NCI-H2196 treated with DMSO at 0.1 percent for 48 hours (cell line): ENCODE results near the gene PCDH10.

ENCODE experiments used
- DNase-seq: peaks from one replicate; lab custom pipeline; 2025; ENCODE audit not compliant: unreplicated experiment; lab: John Stamatoyannopoulos, UW

Gene PCDH10

DNA sequence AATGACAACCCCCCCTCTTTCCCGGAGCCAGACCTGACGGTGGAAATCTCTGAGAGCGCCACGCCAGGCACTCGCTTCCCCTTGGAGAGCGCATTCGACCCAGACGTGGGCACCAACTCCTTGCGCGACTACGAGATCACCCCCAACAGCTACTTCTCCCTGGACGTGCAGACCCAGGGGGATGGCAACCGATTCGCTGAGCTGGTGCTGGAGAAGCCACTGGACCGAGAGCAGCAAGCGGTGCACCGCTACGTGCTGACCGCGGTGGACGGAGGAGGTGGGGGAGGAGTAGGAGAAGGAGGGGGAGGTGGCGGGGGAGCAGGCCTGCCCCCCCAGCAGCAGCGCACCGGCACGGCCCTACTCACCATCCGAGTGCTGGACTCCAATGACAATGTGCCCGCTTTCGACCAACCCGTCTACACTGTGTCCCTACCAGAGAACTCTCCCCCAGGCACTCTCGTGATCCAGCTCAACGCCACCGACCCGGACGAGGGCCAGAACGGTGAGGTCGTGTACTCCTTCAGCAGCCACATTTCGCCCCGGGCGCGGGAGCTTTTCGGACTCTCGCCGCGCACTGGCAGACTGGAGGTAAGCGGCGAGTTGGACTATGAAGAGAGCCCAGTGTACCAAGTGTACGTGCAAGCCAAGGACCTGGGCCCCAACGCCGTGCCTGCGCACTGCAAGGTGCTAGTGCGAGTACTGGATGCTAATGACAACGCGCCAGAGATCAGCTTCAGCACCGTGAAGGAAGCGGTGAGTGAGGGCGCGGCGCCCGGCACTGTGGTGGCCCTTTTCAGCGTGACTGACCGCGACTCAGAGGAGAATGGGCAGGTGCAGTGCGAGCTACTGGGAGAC is 1.6 kb downstream of the PCDH10 start:
- DNase-seq, result no peak

DNA sequence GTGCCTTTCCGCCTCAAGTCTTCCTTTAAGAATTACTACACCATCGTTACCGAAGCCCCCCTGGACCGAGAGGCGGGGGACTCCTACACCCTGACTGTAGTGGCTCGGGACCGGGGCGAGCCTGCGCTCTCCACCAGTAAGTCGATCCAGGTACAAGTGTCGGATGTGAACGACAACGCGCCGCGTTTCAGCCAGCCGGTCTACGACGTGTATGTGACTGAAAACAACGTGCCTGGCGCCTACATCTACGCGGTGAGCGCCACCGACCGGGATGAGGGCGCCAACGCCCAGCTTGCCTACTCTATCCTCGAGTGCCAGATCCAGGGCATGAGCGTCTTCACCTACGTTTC is 2.2 kb downstream of the PCDH10 start:
- DNase-seq, result no peak

DNA sequence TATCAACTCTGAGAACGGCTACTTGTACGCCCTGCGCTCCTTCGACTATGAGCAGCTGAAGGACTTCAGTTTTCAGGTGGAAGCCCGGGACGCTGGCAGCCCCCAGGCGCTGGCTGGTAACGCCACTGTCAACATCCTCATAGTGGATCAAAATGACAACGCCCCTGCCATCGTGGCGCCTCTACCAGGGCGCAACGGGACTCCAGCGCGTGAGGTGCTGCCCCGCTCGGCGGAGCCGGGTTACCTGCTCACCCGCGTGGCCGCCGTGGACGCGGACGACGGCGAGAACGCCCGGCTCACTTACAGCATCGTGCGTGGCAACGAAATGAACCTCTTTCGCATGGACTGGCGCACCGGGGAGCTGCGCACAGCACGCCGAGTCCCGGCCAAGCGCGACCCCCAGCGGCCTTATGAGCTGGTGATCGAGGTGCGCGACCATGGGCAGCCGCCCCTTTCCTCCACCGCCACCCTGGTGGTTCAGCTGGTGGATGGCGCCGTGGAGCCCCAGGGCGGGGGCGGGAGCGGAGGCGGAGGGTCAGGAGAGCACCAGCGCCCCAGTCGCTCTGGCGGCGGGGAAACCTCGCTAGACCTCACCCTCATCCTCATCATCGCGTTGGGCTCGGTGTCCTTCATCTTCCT is 2.7 kb downstream of the PCDH10 start:
- no peak for DNase-seq

DNA sequence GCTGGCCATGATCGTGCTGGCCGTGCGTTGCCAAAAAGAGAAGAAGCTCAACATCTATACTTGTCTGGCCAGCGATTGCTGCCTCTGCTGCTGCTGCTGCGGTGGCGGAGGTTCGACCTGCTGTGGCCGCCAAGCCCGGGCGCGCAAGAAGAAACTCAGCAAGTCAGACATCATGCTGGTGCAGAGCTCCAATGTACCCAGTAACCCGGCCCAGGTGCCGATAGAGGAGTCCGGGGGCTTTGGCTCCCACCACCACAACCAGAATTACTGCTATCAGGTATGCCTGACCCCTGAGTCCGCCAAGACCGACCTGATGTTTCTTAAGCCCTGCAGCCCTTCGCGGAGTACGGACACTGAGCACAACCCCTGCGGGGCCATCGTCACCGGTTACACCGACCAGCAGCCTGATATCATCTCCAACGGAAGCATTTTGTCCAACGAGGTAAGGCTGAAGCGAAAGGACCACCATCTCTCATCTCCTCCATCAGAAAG is 3.3 kb downstream of the PCDH10 start:
- no peak for DNase-seq

DNA sequence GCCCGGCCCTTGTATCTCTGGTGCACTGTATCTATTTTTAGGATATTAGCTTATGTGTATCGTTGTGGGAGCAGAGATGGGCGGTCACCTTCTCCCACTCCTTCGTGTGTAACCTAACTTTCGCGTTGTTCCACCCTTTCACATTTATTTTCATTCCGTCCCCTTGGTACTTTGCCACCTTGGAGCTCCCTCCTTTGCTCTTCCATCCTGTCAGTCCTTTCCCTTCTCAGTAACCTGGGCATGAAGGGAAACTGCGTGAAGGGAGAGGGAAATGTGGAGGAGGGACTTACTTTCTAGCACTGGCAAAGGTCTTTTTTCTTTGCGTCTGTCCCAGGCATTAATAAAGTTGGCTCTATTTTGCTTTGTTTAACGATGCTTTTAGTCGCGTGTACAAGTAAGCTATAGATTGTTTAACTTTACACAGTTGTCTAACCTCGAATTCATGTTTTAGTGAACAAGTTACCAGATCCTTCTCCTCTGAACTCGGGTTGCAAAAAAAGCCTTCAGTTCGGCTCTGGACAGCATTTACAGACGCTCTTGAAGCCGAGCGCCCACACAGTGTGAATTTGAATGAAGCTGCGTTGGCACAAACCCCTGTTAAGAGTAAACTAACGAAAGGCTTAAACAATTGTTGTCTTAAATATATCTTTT is 3.9 kb downstream of the PCDH10 start:
- no peak for DNase-seq

DNA sequence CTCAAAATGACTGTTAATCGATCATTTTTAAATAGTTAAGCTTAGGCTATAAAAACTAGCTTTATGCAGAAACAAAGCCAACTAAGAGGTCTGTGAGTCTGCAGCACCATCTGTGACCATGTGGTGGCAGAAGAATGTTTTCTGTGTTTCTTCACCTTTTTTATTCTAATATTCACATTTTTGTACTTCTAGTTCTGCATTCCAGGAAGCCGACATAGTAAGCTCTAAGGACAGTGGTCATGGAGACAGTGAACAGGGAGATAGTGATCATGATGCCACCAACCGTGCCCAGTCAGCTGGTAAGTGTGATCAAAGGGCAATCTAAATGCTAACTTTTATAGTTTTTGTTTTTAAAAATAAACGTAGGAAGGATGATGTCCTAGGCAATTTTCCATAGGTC is 5.6 kb downstream of the PCDH10 start:
- no peak for DNase-seq

DNA sequence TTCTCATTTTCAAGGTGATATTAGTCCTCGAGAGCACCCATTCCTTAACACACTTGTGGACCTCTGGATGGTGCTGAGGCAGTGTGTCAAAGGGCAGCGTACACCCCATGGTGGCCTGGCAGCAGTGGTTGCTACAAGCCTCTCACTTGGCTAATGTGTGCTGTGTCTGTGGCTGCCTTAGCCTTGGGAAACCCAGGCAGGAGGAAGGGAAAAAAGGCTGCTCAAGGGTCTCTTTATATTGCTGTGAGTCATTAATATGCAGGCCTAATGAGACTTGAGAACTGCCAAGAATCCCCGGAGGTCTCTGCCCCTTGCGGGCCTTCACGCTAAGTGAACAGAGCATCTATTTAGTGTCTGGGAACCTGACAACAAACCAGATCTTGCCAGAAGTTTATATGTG is 7.0 kb downstream of the PCDH10 start:
- DNase-seq, result no peak

DNA sequence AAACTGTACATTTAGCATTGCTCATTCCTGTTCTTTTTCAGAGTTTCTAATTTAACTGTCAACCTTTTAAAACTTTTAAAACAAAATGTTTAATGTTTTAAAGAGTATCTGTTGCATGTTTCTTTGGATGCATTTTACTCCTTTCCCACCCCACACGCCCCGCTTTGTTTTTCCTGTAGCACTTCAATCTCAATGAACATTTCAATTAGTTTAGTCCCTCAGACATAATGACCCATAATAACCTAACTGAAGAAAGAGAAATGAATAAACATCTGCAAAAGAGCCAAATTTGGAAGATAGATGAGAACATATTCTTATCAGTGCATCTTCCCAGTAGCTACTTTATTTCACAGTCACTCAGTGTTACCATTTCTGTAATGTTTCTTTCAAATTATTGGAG is 7.5 kb downstream of the PCDH10 start:
- no peak for DNase-seq

DNA sequence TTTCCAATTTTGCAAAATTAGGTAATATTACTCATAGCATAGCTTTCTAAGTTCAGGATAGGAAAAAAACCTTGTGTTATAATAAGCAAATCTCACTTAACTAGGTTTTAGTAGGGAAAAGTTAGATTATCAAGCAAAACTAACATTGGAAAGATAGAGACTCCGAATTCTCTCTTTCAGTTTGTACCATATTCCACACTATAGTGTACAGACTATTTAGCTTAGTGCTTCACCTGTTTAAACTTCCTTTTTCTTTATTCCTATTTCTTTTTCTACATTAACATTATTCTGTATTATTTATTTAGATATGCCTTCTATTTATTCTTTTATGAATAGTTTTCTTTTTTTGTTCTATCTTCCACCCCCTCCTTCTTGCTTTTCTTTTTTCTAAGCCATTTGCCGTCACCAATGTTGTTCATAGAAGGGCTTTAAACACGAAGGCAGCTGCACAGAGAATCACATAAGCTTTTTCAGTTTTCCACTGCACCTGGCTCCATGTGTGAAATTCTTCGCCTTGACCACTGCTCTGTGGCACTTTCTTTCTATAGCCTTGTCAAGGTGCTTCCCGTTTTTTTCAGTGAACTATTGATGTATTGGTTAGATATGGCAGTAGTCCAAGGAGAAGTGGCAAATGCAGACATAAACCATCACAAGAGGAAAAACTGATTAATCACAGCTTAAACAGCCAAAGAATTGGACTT is 8.5 kb downstream of the PCDH10 start:
- DNase-seq, result no peak

DNA sequence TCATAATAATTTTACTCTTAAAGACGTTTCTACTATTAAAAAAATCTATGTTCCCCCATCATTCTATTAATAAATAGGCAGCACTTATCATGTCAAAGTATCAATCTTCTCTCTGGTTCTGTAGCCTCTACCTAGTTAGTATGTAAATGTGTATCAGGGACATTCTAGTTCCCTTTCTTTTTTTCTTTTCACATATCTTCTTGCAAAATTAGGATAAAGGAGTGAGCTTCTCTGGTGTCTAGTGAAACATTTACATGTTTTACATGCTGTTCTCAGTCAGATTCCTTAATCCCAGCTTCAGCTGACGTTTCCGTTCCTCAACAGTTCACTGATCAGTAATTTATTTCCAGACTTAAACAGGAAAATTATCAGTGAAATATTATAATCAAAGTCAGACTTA is 11.8 kb downstream of the PCDH10 start:
- DNase-seq, result no peak

DNA sequence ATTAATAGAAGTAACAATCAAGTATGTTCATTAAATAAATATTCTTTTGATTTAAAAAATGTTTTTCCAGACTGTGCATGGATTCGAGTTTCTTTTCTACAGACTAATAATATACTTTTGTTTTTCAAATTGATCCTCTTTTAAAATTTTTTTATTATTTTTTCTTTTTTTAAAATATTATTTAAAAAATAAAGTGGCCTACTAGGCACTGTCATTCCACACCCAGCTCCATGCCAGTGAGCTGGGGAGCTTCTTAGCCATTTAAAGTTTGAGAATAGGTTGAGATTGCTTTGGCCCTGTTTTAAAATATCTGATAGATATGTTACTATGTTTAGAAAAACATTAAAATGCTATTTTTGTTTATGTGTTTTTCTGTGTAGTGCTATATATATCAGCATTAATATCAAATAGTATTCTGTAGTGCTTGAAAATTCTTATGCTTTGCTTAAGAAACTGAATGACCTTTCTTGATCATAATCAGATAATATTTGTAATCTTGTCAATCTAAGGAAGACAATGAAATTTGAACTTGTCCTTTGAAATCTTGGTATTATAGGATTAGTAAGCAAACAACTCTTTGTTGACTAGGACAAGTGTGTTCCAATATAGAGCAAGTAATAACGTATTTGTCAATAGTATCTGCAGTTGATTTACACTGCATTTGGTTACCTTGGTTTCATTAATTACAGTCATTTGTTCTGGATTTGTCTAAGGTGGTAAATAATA is 12.6 kb downstream of the PCDH10 start:
- no peak for DNase-seq

DNA sequence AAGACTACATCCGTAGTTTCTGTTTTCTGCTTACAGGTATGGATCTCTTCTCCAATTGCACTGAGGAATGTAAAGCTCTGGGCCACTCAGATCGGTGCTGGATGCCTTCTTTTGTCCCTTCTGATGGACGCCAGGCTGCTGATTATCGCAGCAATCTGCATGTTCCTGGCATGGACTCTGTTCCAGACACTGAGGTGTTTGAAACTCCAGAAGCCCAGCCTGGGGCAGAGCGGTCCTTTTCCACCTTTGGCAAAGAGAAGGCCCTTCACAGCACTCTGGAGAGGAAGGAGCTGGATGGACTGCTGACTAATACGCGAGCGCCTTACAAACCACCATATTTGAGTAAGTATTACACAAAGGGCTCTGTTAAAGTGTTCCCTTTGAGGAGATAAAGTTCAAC is 13.8 kb downstream of the PCDH10 start:
- no peak for DNase-seq

DNA sequence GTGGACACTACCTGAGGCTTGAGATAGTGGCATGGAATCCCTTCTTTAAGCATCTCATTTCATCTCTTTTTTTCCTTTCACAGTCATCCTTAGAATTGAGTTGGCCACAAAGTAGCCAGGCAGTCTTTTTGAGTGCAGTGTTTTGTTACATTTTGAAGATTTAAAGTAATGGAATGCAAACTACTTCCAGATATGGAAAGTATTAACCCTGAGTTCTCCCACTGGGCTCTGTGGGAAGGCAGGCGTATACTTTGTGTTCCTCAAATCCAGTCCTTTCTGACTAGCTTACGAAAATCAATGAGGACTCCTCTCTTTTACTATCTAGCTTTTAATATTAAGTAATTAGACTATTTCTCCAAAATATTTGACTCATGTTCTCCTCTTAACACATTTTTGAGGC is 29.9 kb downstream of the PCDH10 start:
- DNase-seq, result no peak

DNA sequence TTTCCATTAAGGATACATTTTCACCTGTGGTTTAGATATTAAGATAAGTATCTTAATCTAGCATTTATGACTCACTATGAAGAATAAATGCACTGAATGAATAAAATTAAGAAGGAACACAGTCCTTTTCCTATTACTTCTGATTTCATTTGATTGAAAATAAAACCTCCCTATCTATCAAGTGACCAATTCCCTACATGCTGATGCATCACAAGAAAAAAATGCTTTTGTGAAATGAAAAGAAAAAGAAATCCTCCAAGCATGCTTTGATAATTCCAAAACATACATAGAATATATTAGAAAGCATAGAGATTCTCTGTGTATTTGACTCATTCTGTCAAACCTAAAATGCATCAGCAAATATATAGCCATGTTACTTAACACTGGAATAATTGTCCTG is 37.1 kb downstream of the PCDH10 start:
- no peak for DNase-seq

DNA sequence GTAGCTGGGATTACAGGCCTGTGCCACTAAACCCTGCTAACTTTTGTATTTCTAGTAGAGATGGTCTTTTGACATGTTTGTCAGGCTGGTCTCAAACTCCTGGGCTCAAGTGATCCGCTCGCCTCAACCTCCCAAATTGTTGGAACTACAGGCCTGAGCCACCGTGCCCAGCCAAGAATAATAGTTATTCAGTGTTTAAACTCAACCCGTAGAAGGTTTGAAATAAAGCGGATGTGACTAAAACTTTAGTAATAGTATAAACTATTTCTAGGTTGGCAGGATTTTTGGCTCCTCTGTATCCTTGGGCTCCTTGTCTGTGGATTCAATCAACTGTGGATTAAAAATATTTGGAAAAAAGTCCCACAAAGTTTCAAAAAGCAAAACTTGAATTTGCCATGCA is 37.8 kb downstream of the PCDH10 start:
- DNase-seq, result no peak

DNA sequence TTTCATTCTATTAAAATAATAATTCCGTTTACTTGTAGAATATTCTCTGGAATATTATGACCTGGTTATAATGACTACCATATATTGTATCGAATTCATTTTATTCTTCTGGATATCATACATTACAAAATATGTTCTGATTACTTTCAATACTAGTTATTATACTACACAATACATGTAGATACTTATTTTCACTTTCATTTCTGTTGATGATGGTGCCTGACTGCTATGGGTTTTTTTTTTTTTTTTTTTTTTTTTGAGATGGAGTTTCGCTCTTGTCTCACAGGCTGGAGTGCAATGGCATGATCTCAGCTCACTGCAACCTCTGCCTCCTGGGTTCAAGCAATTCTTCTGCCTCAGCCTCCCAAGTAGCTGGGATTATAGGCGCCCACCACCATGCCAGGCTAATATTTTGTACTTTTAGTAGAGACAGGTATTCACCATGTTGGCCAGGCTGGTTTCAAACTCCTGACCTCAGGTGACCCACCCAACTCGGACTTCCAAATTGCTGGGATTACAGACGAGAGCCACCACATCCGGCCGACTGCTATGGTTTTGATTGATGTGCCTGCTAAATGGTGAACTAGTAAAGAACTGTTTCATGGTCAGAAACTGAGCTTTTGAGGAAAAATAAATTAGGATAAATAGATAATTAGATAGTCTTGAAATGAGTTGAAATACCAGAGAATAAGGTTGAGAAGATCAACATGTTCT is 39.5 kb downstream of the PCDH10 start:
- no peak for DNase-seq

DNA sequence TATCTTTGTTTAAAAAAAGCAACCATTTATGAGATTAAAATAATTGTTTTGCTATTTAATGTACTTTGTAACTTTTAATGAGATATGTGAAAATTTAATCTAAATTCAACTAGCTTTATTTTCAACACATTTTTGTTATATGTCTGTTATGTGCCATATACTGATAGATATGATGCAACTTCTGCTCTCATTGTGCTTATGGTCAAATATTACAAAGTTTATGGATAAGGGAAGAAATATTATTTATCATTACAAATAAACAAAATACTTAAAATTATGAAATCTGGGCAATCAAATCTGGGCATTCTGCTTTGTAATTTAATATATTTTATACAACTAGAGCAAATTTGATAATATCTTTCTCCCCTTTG is 40.0 kb downstream of the PCDH10 start:
- no peak for DNase-seq

DNA sequence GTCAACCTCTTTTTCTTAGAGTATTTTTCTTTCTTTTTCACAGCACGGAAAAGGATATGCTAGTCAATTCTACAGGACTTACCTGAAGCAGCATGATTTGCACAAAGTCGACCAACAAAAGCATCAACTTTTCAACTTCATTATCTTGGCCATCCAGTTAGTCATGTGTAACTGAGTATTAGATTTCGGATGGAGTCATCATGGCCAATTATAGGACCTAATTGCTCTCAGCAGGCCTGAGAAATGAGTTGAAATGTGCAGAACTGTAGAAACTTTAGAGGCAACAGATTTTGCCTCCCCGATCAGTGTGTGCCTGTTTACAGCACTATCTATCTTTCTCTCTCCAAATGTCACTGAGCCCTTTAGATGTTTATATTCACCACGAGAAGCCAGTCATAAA is 41.0 kb downstream of the PCDH10 start:
- DNase-seq, result no peak

DNA sequence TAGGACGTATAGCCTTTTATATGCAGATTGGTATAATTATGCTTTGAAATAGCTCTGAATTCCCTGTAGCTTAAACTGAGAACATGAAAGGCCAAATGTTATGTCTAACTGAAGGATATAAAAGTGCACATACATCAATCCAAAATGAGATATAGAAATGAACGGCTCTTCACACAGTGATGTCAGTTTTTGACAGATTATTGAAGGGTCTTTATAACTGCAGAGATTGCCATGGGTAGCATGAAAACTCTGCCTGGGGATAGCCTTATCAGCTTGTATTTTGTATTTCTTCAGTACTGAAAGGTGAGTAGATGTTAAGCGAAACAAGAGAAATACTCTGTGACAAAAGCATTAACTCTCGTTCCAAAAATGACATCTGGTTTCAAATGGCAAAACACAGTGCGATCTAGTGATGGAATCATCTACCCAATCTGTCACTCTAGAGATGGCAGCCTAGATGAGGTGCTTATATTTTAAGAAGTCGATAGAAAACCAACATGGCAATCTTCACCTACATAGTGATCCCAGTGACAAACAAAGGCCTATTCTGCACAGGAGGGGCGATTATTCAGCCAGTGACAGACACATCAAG is 59.7 kb downstream of the PCDH10 start:
- no peak for DNase-seq

DNA sequence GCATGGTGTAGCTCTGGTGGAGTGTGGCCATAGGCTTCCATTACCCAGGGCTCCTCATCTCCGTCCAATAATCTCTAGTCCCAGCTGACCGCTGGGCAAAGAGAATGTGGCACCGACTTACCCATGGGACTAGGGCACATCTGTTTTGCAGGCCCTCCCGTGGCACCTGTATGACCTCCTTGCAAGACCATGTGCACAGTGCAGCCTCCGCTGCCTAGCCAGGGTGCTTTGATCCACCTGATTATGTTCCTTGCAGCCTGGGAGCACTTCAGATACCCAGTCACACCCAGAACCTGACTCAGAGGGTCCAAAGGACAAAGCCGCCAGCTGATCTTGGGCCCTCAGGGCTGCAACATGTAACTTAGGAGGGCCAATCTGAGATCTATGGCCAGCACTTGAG is 84.8 kb downstream of the PCDH10 start:
- no peak for DNase-seq
